HG03575 (cell line): ENCODE measurements around the gene SEMA4B.
"Not testable (repeated sequence)": the region's sequence is repeated elsewhere in the genome, so short reads cannot be mapped to it uniquely, and the experiment has no call there.

Experiments
- ATAC-seq: cut with Tn5 transposase; IDR thresholded peaks from one replicate; pipeline ENCODE4 v1.9.1; 2021; ENCODE audit not compliant: unreplicated experiment, insufficient number of reproducible peaks, low FRiP score; ENCODE audit errors: extremely low read depth

The SEMA4B gene

DNA sequence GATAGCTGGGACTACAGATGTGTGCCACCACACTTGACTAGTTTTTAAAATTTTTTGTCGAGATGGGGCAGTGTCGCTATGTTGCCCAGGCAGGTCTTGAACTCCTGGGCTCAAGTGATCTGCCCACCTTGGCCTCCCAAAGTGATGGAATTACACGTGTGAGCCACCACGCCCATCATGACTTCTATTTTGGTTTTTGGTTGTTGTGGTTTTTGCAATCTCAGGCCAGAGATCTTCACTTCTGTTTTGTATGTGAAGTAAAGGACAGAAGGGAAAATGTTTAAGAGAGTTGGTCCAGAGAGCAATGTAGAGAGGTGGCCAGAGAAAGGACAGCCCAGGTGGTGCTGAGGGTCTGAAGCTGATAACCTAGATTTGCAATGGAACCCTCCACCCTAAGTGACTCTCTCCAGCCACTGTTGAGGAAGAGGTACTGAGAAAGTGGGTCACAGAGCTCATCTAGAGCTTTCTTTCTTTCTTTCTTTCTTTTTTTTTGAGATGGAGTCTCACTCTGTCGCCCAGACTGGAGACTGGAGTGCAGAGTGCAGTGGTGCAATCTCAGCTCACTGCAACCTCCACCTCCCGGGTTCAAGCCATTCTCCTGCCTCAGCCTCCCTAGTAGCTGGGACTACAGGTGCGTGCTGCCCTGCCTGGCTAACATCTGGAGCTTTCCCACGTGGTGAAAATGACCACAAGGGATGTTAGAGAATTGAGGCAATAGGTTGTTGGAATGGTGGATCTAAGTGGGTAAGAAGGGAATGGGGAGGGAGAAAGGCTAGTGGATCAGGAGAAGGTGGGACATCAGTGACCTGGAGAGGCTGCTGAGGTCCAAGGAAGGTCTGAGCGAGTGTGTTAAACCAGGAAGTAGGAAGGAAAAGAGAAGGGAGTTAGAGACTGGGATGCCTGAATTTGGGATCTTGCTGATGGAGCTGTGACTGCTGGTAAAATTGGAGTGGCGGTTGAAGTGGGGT is 22.4 kb upstream of the SEMA4B start:
- no peak for ATAC-seq

- no peak for ATAC-seq
Observed at GRCh38 chr15:90181776-90182175, 19.4 kb upstream of the SEMA4B start.

DNA sequence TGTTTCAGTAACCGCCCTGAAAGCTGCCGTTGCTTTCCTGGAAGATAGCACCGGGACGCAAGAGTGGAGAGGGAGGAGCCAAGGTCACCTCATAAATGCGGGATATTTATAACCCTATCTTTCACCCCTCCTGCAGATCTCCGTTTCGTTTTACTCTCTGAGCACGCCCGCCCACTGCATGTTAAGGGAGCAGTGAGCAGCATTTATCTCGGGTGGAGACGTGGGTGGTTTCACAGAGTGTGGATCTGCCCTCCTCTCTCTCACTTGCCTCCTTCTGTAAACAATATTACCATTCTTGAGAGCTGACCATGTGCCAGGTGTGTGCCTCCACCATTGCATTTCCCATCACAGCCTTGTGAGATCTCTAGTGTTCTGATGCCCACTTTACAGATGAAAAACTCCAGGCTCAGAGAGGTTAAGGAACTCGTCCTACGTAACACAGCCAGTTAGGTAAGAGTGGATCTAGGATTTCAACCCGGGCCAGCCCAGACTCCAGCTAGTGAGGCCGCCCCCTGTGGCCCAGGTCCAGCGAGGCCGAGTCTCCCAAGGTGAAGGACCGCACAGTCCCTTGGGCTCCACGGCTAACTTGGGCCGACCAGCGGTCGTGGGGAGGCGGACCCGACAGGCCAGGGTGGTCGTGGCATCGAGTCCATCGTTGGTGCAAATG is 16.9 kb upstream of the SEMA4B start:
- ATAC-seq = no peak

DNA sequence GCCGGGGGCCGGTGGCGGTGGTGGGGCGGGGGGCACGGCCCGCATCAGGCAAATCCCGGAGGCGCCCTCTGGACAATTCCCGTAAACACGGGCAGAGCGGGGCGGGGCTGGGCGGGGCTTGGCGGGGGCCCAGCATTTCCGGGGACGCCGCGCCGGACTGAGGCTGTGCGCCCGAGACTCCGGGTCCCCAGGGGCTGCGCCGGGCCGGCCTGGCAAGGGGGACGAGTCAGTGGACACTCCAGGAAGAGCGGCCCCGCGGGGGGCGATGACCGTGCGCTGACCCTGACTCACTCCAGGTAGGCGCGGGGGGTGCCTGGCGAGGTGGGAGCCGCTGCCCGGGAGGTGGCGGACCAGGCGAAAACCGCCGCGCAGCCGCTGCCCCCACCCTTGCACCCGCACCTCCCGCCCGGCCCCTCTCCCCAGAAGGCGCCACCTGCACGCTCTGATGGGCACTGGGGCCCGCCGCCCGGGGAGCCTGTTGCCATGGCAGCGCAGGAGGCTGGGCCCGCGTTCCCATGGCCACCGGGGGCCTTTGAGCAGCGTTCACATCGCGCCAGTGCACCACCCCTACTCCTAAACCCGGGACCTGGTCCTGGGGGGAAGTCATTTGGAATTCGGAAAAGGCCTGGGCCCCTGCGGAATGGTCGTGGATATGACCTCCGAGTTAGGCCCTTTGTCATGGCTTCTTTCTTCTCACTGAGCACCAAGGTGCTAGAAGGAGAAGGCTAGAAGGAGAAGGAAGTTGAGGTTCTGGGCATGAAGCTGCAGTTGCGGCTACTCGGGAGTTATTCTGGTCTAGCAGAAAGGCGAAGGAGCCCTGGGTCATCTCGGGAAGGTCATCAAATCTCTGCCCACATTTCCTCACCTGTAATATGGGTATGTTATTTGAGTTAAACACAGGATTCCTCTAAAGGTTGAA is 16.1 kb upstream of the SEMA4B start:
- ATAC-seq = no peak

GRCh38 chr15:90187257-90187868 is 13.8 kb upstream of the SEMA4B start:
- ATAC-seq = no peak

DNA sequence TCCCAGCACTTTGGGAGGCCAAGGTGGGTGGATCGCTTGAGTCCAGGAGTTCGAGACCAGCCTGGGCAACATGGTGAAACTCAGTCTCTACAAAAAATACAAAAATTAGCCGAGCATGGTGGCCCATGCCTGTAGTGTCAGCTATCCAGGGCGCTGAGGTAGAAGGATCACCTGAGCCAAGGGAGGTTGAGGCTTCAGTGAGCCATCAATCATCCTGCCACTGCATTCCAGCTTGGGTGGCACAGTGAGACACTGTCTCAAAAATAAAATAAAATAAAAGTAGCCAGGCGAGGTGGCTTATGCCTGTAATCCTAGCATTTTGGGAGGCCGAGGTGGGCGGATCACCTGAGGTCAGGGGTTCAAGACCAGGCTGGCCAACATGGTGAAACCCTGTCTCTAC is 13.1 kb upstream of the SEMA4B start:
- not testable (repeated sequence) for ATAC-seq

DNA sequence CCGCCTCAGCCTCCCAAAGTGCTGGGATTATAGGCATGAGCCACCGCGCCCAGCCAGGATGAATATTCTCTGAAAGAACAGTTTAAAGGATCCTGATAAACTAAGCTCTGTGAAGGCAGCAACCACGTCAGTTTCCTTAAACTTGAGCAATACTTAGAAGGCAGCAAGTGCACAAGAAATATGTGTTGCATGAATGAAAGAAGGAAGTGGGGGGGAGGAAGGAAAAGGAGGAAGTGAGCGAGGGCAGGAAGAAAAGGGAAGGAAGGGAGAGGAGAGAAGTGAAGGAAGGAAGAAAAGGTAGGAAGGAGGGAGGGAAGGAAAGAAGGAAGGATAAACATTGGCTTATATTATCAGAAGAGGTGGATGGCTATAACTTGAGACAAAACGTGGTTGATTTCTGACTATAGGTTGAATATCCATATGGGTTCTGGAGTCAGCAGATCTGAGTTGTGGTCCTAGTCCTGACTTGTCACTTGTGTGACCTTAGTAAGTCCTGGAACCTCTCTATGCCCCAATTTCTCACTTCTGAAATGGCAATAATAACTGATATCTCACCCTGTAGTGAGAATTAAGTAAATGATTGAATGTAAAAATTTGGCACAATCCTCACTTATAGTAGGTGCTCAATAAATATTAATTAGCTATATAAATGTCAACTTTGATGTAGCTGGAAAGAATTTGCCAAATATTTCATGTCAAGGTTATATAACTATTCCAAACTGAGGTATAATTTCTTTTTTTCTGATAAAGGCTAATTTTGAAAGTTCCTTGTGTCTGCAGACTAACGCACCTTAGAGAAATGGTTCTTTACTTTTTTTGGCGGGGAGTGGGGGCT is 12.0 kb upstream of the SEMA4B start:
- no peak for ATAC-seq

DNA sequence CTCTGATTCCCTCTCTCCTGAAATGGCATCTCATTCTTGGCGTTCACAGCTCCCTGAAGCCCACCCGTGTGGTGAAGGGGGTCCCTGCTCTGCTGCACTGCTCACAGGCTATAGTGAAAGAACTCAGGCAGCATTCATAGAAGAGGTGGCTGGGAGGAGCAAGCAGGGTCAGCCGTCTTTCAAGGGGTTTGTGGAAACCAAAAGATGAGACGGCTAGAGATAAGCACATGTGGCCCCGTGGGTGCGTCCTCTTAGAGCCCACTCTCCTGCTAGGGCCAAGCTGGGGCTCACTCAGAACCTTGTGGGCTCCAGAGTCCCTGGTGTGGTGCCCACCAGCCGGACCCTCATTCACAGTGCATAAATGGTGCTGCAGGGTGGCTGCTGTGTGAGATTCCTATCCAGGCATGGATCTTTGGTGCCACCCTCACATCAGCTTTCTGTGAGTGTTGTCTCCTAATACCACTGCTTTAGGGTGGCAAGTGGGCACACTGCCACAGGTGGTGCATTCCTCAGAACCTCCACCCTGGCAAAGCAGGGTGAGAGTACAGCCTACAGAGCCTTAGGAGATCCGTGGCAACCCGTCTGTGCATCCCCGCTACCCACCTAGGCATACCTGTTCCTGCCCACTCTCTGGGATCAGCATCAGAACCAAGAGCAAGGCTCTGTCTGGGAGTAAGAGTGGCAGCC is 11.2 kb upstream of the SEMA4B start:
- no peak for ATAC-seq

GRCh38 chr15:90190606-90191343 is 10.4 kb upstream of the SEMA4B start:
- no peak for ATAC-seq

- no peak for ATAC-seq
Observed at GRCh38 chr15:90191344-90191687, 9.8 kb upstream of the SEMA4B start.

DNA sequence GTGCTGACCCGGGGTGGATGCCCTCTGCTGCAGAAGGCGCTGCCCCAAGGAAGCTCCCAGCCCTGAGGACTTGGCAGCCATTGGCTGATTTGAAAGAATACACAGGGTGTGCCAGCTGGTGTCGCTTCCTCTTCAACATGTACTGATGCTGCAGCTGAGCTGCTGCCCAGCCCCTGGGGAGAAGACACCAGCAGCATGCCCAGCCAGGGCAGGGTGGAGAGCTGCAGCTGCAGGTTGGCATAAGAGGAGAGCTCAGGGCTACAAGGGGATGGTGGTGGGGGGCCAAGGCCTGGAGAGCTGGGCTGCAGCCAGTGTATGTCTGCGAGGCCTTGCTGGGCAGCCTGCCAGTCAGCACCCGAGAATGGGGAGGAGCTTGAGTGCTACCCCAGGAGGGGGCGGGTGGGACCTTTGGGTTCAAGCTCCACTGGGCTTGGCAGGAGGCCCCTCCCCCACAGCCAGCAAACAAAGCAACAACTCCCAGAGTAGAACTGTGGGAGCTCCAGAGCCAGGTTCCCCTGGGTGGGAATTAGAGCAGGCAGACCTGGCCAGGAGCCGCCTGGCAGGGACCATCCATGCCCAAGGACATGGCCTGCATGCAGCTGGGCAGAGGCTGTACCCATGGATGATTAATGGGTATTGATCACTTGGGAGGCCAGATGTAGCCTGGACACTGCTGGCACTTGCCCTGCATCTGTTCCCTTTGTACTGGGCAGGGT is 9.2 kb upstream of the SEMA4B start:
- ATAC-seq = peak; percentile 48

- no peak for ATAC-seq
Observed at GRCh38 chr15:90192961-90193786, 8.0 kb upstream of the SEMA4B start.

DNA sequence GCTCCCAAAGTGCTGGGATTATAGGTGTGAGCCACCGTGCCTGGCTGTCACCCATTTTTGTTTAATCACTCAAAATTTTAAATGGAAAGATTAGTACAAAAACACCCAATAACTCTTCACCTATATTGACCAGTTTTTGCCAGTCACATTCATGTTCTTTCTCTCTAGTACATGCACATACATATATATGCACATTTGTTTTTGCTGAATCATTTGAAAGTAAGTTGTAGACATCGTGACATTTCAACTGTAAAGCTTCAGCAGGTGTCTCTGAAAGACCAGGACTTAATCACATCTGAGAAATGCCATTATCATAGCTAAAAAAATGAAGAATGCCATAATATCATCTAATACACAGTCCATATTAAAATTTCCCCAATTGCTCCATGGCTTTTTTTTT is 6.5 kb upstream of the SEMA4B start:
- no peak for ATAC-seq

GRCh38 chr15:90200534-90201129 is 498 bp upstream of the SEMA4B start:
- ATAC-seq = no peak

GRCh38 chr15:90201944-90202375 is 830 bp downstream of the SEMA4B start:
- no peak for ATAC-seq
